HEK293T (cell line): Measurements from ENCODE around the gene CIITA.

ENCODE experiments used
- CTBP1 ChIP-seq: fragments of 450-650 bp; IDR thresholded peaks from 2 replicates; pipeline ENCODE4 v1.6.1; 2016; ENCODE audit warnings: borderline replicate concordance
- SP1 ChIP-seq: fragments of 450-650 bp; IDR thresholded peaks from 2 replicates; pipeline ENCODE4 v1.6.1; 2017

GRCh38 chr16:10954903-10955302, 77.9 kb downstream of the CIITA start:
- TF ChIP-seq CTBP1 = no peak
- no peak for TF ChIP-seq SP1
